A673 (cell line): Measurements from ENCODE around the gene PLEKHO2. TPM values are rescaled to one million over a fixed set of nuclear protein-coding genes. Genes with fewer than 3 reads are reported as not detected.

Source experiments
- BruUV-seq: library from RNA; stranded (reverse); fragments of 400-500 nt; replicated peaks from 2 replicates; lab custom pipeline; 2021; lab: Mats Ljungman, UMichigan
- CTCF ChIA-PET: fragments of 300-600 bp; sonication (Branson Sonifier 250); formaldehyde crosslinking; loops from one replicate; lab custom pipeline; 2022; ENCODE audit warnings: antibody characterized with exemption; lab: Charles Lee
- POLR2A ChIA-PET: fragments of 300-600 bp; sonication (Branson Sonifier 250); formaldehyde crosslinking; loops from one replicate; lab custom pipeline; 2022; ENCODE audit warnings: antibody characterized with exemption; ENCODE audit not compliant: low non-redundant PET; lab: Charles Lee
- DNase-seq: peaks from one replicate; pipeline ENCODE4 v3.0.0-alpha.2; 2015; ENCODE audit warnings: low spot score
- H3K27ac ChIP-seq: fragments of 200-600 bp; sonication (generic); 2 replicates; pipeline ENCODE4 v1.5.1; 2016; ENCODE audit warnings: mixed run types, low read depth, mild to moderate bottlenecking, mixed read lengths, antibody characterized with exemption, low read length; ENCODE audit not compliant: poor library complexity, severe bottlenecking
- H3K27me3 ChIP-seq: fragments of 200-600 bp; sonication (generic); replicated peaks from 2 replicates; pipeline ENCODE4 v1.6.1; 2017; ENCODE audit warnings: mixed run types, low read depth, mild to moderate bottlenecking, mixed read lengths, antibody characterized with exemption, low read length; ENCODE audit not compliant: insufficient read depth, poor library complexity
- H3K36me3 ChIP-seq: fragments of 200-600 bp; sonication (generic); 2 replicates; pipeline ENCODE4 v1.6.1; 2016; ENCODE audit warnings: mixed run types, mild to moderate bottlenecking, mixed read lengths, antibody characterized with exemption, low read length; ENCODE audit not compliant: insufficient read depth, poor library complexity, severe bottlenecking
- H3K4me1 ChIP-seq: fragments of 200-600 bp; sonication (generic); 2 replicates; pipeline ENCODE4 v1.6.1; 2017; ENCODE audit warnings: mixed run types, mild to moderate bottlenecking, mixed read lengths, antibody characterized with exemption, low read length; ENCODE audit not compliant: insufficient read depth, poor library complexity, severe bottlenecking
- H3K4me3 ChIP-seq: fragments of 200-600 bp; sonication (generic); 2 replicates; pipeline ENCODE4 v1.5.1; 2016; ENCODE audit warnings: low read depth, mixed run types, mild to moderate bottlenecking, mixed read lengths, low read length; ENCODE audit not compliant: poor library complexity, severe bottlenecking
- H3K9me3 ChIP-seq: fragments of 200-600 bp; sonication (generic); 2 replicates; pipeline ENCODE4 v1.6.1; 2016; ENCODE audit warnings: mixed run types, low read depth, mild to moderate bottlenecking, mixed read lengths, antibody characterized with exemption, low read length; ENCODE audit not compliant: poor library complexity, severe bottlenecking
- EZH2 ChIP-seq: fragments of 200-600 bp; sonication (generic); IDR thresholded peaks from 2 replicates; pipeline ENCODE4 v1.6.1; 2017; ENCODE audit warnings: borderline replicate concordance, low read depth, mild to moderate bottlenecking, mixed read lengths, antibody characterized with exemption, low read length; ENCODE audit not compliant: poor library complexity, severe bottlenecking
- intact Hi-C: fragments of 100-400 bp; cut with micrococcal nuclease; formaldehyde crosslinking; loops from one replicate; pipeline ENCODE4 v1.10.0; 2022; ENCODE audit not compliant: unreplicated experiment
- total RNA-seq: library from RNA; stranded (reverse); gene quantifications from 2 replicates; pipeline ENCODE4 v1.2.3, GENCODE V29; 2021
- TF ChIP-seq, protein P1 (sequence below): fragments of 300-800, 200-600 bp; sonication (generic); conservative IDR thresholded peaks from 2 replicates; pipeline ENCODE4 v1.5.1; 2017; ENCODE audit warnings: low read depth, mild to moderate bottlenecking, antibody characterized with exemption, low read length, moderate library complexity, mixed read lengths

PLEKHO2 gene
- total RNA-seq, 1 experiment from 2014 or later, result 8.9 TPM

DNA sequence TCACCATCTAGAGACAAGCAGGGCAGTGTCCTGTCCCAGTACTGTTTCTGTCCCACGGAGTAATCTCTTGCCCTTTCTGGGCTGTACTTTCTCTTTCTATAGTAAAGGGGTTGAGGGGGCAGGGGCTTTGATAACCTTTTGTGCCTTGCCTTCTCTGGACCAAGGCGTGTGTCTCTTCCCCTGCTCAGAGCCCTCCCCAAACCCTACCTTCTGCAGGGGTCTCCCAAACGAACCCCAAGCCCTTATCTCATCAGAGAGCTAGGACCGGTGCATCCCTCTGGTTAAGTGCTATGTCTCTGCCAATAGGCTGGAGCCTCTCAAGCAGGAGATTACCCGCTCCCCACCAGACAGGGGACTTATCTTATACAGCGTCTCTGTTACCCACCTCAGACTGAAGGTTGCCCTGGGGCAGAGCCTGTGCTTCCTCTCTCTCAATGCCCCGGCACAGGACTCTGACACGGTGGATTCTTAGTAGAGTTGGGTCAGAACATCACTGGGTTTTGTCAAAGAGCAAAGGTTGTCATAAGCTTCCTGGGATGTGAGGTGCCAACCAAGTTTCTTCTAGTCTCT, 2.9 kb downstream of the PLEKHO2 start:
- TF ChIP-seq EZH2, result no peak
- TF ChIP-seq, protein P1, sequence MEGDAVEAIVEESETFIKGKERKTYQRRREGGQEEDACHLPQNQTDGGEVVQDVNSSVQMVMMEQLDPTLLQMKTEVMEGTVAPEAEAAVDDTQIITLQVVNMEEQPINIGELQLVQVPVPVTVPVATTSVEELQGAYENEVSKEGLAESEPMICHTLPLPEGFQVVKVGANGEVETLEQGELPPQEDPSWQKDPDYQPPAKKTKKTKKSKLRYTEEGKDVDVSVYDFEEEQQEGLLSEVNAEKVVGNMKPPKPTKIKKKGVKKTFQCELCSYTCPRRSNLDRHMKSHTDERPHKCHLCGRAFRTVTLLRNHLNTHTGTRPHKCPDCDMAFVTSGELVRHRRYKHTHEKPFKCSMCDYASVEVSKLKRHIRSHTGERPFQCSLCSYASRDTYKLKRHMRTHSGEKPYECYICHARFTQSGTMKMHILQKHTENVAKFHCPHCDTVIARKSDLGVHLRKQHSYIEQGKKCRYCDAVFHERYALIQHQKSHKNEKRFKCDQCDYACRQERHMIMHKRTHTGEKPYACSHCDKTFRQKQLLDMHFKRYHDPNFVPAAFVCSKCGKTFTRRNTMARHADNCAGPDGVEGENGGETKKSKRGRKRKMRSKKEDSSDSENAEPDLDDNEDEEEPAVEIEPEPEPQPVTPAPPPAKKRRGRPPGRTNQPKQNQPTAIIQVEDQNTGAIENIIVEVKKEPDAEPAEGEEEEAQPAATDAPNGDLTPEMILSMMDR, result no peak
- BruUV-seq, result no TSS peak
- no peak overlapping the region for H3K27ac ChIP-seq
- POLR2A ChIA-PET, result no interaction called here
- H3K27me3 ChIP-seq, result no peaks in the 10 kb centered on the region
- no peaks in the 10 kb centered on the region for H3K36me3 ChIP-seq
- no peak for DNase-seq
- CTCF ChIA-PET, result no interaction called here
- no peak overlapping the region for H3K4me3 ChIP-seq
- intact Hi-C loops, result no loop called here
- H3K4me1 ChIP-seq, result peaks cover 8% of the 10 kb centered on the region
- H3K9me3 ChIP-seq, result no peaks in the 10 kb centered on the region

DNA sequence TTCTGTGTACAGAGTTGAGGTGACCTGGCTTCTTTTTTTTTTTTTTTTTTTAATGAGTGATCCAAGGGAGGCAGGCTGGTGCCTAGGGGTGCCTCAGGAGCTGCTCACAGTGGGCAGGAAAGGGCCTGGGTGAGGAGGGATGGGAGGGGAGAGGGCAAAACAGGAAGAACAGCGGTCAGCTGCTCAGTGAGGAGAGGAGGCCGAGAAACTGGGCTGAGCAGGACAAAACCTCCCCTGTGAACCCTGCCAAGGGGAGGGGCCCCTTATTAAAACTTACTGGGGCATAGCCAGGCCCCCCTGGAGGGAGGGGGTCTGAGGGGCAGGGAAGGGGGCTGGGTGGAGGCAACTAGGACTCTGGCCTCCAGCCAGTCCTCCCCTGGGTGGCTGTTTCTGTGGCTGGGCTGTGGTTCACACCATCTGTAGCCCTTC, 3.5 kb downstream of the PLEKHO2 start:
- no peaks in the 10 kb centered on the region for H3K27me3 ChIP-seq
- no TSS peak for BruUV-seq
- H3K9me3 ChIP-seq, result no peaks in the 10 kb centered on the region
- no peak for DNase-seq
- no peak overlapping the region for H3K27ac ChIP-seq
- H3K4me3 ChIP-seq, result no peak overlapping the region
- no peak for TF ChIP-seq EZH2
- TF ChIP-seq, protein P1, result no peak
- no peaks in the 10 kb centered on the region for H3K36me3 ChIP-seq
- ChIA-PET POLR2A (no interaction called here), CTCF (no interaction called here)
- intact Hi-C loops, result no loop called here
- peaks cover 8% of the 10 kb centered on the region for H3K4me1 ChIP-seq

DNA sequence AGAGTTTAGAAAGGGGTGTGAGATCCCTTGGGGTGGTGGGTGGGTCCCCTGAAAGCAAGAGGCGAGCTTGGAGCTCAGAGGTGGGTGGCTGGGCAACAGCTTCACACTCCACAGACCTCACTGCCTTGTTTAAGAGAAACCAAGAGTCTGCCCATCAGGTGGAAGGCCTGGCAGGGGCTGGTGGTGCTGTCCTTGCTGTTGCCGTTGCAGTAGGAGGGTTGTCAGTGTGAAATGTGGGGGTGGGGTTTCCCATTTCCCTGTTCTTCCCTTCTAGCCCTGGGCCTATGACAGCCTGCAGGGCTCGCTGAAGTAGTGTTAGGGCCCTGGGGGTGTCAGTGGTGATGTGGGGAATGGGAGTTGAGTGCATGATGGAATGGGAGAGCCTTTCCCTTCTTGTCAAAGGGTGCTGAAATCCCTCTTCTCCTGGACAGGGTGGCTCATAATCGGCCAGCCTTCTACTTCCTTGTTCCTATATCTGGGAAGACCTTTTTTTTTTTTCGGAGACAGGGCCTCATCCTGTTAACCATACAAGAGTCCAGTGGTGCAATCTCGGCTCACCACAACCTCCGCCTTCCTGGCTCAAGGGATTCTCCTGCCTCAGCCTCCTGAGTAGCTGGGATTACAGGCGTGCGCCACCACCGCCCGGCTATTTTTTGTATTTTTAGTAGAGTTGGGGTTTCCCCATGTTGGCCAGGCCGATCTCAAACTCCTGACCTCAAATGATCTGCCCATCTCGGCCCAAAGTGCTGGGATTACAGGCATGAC, 4.3 kb downstream of the PLEKHO2 start:
- Histone ChIP-seq H3K27ac (no peak overlapping the region), H3K36me3 (no peaks in the 10 kb centered on the region), H3K27me3 (no peaks in the 10 kb centered on the region), H3K9me3 (no peaks in the 10 kb centered on the region), H3K4me1 (peaks cover 2% of the 10 kb centered on the region), H3K4me3 (no peak overlapping the region)
- DNase-seq, result no peak
- TF ChIP-seq, protein P1, result no peak
- TF ChIP-seq EZH2, result no peak
- no TSS peak for BruUV-seq
- CTCF ChIA-PET, result no interaction called here
- POLR2A ChIA-PET, result interaction anchor here (0.7 kb wide), 1 partner anchor 24 kb away, joined by 4 read pairs; no protein-coding TSS in a partner anchor
- intact Hi-C loops, result no loop called here
